Kidney (tissue), 14 donors: Measurements from ENCODE around the gene SEC14L6. TPM values are rescaled to one million over a fixed set of nuclear protein-coding genes. Genes with fewer than 3 reads are reported as not detected.

ENCODE experiments used
- DNase-seq, 5 donors: peaks; one replicate each; pipeline ENCODE4 v3.0.0-alpha.2; 2013 to 2020
- FAIRE-seq: peaks from 2 replicates; lab custom pipeline; 2012; peaks lifted over from hg19 to GRCh38; lab: Jason Lieb, UNC
- H3K27ac ChIP-seq, 2 donors: one replicate each; pipeline ENCODE4 v1.7.0; 2013; ENCODE audit warnings: low read depth in 2 of 2, low read length in 2 of 2, inconsistent platforms in 1 of 2
- H3K27me3 ChIP-seq: one replicate; pipeline ENCODE4 v1.7.1; 2013; ENCODE audit warnings: low read length, inconsistent platforms; ENCODE audit not compliant: control insufficient read depth, insufficient read depth
- H3K36me3 ChIP-seq, 3 donors: one replicate each; pipeline versions ENCODE4 v1.7.0 to v1.7.1; 2013; ENCODE audit warnings: low read length in 3 of 3, control low read depth in 1 of 3, inconsistent platforms in 1 of 3; ENCODE audit not compliant: insufficient read depth in 3 of 3, control insufficient read depth in 2 of 3
- H3K4me1 ChIP-seq, 3 donors: one replicate each; pipeline versions ENCODE4 v1.7.0 to v1.7.1; 2013; ENCODE audit warnings: low read length in 3 of 3, inconsistent platforms in 1 of 3, low read depth in 1 of 3; ENCODE audit not compliant: control insufficient read depth in 2 of 3, insufficient read depth in 2 of 3
- H3K4me3 ChIP-seq, 3 donors: one replicate each; pipeline versions ENCODE4 v1.7.0 to v1.8.1; 2013; ENCODE audit warnings: low read length in 3 of 3, control low read depth in 1 of 3, inconsistent platforms in 1 of 3
- H3K9ac ChIP-seq, 3 donors: one replicate each; pipeline versions ENCODE4 v1.7.0 to v1.7.1; 2013; ENCODE audit warnings: low read length in 3 of 3, control low read depth in 1 of 3, inconsistent platforms in 1 of 3
- H3K9me3 ChIP-seq, 3 donors: one replicate each; pipeline versions ENCODE4 v1.7.0 to v1.7.1; 2013; ENCODE audit warnings: low read length in 3 of 3, control low read depth in 1 of 3, inconsistent platforms in 1 of 3; ENCODE audit not compliant: control insufficient read depth in 2 of 3, insufficient read depth in 1 of 3
- intact Hi-C: fragments of 100-400 bp; cut with DNase I; formaldehyde crosslinking; loops from one replicate; pipeline ENCODE4 v1.11.1; 2022
- polyA plus RNA-seq: library from polyadenylated mRNA; stranded (reverse); fragments of 350-450 nt; fragmentation: Illumina TruSeq; extraction: RNeasy Lipid Tissue Mini Kit (QIAGEN cat#74804); gene quantifications from one replicate; pipeline ENCODE4 v1.2.3, GENCODE V29; 2014; ENCODE audit warnings: low read depth, low replicate concordance; ENCODE audit not compliant: insufficient read depth
- total RNA-seq: library from RNA; stranded (reverse); fragmentation: NEBNext Ultra II Directional; extraction: Animal tissue kit (Norgen Biotek cat#: 25700); gene quantifications from one replicate; pipeline ENCODE4 v1.2.1, GENCODE V29; 2021
- TF ChIP-seq, protein P1 (sequence below): IDR thresholded peaks from 3 replicates; pipeline ENCODE4 v1.5.1; 2012; ENCODE audit warnings: mild to moderate bottlenecking, moderate library complexity, borderline replicate concordance; ENCODE audit not compliant: insufficient read depth; ENCODE audit errors: extremely low read depth
- donor health status: control.
- donor health status: control.
- donor health status: control.
- donor health status: control.
- donor health status: control.
- donor health status: DM: yes; HTN: yes; CAD: no.
- donor health status: Normal renal cell carcinoma (clear cell type).

SEC14L6 gene
- total and polyA plus RNA-seq, 2 donors from 2014 or later: 13.9 to 16.5 TPM

- Histone ChIP-seq H3K9me3 (no peaks in the 10 kb centered on the region), H3K4me3 (no peak overlapping the region), H3K27ac (peak overlapping the region in 1 of 2 donors; percentile 4), H3K4me1 (peaks cover 0 to 14% (median 13%) of the 10 kb centered on the region in 3 donors), H3K36me3 (no peaks in the 10 kb centered on the region), H3K27me3 (no peaks in the 10 kb centered on the region), H3K9ac (no peak overlapping the region)
- DNase-seq: peak in 1 of 5 donors; percentile 25
- intact Hi-C loops: no loop called here
- FAIRE-seq: no peak
- TF ChIP-seq, protein P1, sequence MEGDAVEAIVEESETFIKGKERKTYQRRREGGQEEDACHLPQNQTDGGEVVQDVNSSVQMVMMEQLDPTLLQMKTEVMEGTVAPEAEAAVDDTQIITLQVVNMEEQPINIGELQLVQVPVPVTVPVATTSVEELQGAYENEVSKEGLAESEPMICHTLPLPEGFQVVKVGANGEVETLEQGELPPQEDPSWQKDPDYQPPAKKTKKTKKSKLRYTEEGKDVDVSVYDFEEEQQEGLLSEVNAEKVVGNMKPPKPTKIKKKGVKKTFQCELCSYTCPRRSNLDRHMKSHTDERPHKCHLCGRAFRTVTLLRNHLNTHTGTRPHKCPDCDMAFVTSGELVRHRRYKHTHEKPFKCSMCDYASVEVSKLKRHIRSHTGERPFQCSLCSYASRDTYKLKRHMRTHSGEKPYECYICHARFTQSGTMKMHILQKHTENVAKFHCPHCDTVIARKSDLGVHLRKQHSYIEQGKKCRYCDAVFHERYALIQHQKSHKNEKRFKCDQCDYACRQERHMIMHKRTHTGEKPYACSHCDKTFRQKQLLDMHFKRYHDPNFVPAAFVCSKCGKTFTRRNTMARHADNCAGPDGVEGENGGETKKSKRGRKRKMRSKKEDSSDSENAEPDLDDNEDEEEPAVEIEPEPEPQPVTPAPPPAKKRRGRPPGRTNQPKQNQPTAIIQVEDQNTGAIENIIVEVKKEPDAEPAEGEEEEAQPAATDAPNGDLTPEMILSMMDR: no peak
These were observed 19.6 kb upstream of the SEC14L6 start for GRCh38 chr22:30566125-30566524.

DNA sequence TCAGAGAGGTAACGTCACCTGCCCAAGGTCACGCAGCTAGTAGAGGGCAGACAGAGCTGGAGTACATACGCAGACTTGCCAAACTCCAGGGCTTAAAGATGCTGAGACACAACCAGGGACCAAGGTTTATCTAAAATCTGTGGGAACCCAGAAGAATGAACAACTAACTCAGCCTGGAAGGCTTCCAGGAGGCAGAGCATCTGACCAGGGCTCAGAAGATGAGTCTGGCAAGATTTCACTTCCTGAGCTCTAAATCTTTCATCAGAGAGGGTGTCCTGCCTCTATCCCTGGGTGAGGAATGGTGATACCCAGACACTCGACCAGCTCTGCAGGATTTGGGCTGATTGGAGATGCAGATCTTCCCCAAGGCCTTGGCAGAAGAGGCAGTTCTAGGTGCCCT is 18.8 kb upstream of the SEC14L6 start:
- TF ChIP-seq, protein P1: no peak
- H3K36me3 ChIP-seq: no peaks in the 10 kb centered on the region
- FAIRE-seq: no peak
- H3K9me3 ChIP-seq: no peaks in the 10 kb centered on the region
- H3K4me3 ChIP-seq: no peak overlapping the region
- H3K27ac ChIP-seq: peak overlapping the region in 1 of 2 donors; percentile 4
- H3K27me3 ChIP-seq: no peaks in the 10 kb centered on the region
- DNase-seq: no peak
- intact Hi-C loops: no loop called here
- H3K9ac ChIP-seq: no peak overlapping the region
- H3K4me1 ChIP-seq: peaks cover 0 to 14% (median 10%) of the 10 kb centered on the region in 3 donors

DNA sequence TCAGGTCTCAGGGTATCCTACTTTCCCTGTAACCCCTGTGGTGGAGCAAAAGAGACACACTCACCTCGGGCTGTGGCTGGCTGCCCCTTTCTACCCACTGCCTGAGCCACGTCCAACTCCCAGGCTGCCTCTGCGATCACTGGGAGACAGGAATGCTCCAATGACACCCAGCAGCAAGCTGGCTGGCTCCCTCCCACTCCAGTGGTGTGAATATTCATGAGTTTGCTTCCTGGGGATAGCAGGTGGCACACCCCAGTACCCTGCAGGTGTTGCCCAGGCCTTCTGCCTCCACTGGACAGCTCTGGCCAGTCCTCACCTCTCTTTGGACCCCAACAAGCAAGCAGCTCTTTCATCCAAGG is 18.2 kb upstream of the SEC14L6 start:
- Histone ChIP-seq H3K4me3 (no peak overlapping the region), H3K27ac (peak overlapping the region in 1 of 2 donors; percentile 53), H3K9me3 (no peaks in the 10 kb centered on the region), H3K27me3 (no peaks in the 10 kb centered on the region), H3K36me3 (no peaks in the 10 kb centered on the region), H3K9ac (no peak overlapping the region), H3K4me1 (peaks cover 0 to 17% (median 12%) of the 10 kb centered on the region in 3 donors)
- TF ChIP-seq, protein P1: no peak
- intact Hi-C loops: no loop called here
- DNase-seq (no peak), FAIRE-seq (no peak)
